ENCODE data around the gene MRPS18B.

MRPS18B gene

DNA sequence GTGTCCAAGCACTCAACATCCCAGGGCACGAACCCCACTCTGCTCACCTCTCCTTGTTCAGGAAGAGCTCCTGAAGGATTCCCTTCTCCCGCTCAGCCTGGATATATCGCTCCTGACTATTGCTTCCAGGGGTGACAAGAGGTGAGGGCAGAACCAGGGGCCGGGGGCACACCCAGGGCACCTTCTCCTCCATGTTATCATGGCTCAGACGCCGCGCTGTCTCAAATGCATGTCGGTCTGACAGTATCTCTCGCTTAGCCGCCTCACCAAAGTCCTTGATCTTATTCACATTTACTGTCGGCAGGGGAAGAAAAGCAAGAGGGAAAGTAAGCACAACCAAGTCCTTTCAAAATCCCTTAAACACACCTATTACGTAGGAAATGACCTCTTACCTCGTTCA lies 13.7 kb upstream of the MRPS18B start:
- no peak for DNase-seq (ENCODE audit: low spot score)

GRCh38 chr6:30610065-30610464 lies 7.6 kb upstream of the MRPS18B start:
- no peak for DNase-seq (ENCODE audit: low spot score)

- no peak for DNase-seq (ENCODE audit: low spot score)
Observed at GRCh38 chr6:30611150-30611855, 6.3 kb upstream of the MRPS18B start.

DNA sequence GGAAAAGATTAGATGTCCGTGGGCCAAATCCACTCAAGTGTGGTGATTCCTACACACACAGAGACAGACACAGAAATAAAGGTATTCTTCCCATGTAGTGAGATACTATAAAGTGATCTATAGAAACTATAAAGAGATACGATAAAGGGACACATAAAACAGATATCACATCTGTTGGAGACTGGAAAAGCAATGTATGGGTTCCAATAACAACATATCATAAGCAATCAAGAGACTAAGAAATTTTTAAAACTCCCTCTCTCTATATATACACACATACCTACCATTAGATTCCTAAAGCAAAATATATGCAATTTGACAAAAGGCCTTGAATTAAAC lies 5.8 kb upstream of the MRPS18B start:
- no peak for DNase-seq (ENCODE audit: low spot score)

DNA sequence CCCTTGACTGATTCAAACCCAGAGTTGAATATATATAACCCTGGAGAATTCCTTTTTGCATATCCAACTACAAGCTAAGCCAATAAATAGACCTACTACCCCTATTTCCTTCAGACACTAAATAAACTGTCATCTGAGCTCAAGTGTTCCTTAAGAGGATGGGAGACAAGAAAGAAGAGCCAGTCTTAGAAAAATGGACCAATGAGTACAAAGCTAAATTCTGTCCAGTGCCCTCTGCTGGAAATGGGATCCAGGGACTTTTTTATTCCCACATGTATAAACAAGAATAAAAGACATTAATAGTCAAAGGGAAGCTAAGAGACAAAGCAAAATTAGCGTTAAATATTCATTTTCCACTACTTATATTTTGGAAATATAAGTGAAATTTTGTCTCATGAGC lies 5.4 kb upstream of the MRPS18B start:
- DNase-seq (ENCODE audit: low spot score) = no peak

DNA sequence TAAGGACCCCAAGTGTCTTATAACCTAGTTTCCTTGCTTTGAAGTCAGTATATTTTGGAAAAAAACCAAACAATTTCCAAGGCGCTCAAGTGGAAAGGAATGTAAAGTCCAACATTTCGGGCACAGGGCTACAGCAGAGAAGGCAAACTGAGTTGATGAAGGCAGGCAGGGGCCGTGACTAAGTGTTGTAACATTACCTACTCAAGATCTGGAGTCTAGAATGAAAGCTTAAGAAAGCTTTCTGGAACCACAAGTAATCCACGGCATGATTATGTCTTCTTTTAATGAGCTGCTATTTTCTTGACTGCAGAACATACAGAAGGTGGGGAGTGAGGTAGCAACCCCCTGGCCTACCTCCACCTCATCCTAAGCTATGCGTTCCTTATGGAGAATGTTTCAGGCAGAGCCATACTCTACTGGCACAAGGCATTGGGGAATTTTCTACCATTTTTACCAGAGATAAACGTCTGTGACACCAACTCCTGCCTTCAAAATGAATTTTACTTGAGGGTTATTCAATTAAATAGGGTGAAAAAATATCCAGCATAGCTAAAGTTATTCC lies 4.9 kb upstream of the MRPS18B start:
- no peak for DNase-seq (ENCODE audit: low spot score)

GRCh38 chr6:30613251-30614043 lies 4.2 kb upstream of the MRPS18B start:
- no peak for DNase-seq (ENCODE audit: low spot score)

DNA sequence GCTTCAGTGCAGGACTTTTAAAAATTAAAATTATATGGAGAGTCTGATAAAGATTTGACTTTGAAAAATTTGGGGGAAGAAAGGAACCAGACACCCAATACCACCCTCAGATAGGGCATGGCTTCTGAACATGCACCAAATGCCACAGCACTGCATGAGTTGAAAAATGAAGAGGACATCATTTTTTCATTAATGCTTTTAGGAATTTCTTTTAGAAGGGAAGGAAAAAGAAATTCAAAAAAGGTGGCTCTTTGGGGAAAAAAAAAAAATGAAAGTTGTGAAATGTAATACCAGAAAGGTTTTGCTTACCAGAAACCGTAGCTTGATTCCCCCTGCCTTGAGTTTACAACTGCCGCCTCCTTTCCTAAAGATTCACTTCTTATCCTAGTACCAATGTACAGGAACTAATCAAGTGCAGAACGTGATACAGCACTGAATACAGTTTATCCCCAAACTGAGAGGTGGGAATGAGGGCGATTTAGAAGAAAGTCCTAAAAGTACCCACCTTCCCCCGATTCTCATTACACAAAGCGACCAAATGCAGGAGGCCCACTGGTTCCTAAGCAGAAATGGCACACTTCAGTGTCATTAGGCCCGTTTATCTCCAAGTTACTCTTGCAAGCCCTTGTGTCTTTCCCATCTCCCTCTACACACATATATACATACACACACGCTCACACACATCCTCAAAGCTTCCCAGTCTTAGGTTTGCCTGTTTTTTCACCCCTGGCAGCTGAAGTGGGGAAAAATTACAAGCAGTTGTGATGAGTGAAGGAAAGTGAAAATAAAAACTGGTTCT lies 3.4 kb upstream of the MRPS18B start:
- no peak for DNase-seq (ENCODE audit: low spot score)

DNA sequence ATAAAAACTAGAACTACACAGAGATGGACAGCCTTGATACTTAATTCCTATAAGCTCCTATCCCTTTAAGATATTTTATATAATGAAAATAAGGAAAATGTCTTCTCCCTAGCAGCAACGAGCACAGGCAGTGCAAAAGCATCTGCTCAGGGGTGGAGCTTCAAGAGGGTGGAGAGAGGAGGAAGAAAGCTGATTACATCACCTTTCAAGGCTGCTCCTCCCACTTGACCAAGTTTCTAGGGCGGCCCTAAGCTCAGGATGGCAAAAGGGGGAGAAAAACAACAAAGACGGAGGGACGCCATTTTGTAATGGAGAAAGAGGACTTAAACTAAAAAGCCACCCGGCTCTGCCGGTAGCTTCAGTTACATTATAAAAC lies 2.8 kb upstream of the MRPS18B start:
- DNase-seq (ENCODE audit: low spot score) = peak; percentile 95

GRCh38 chr6:30615219-30615957 lies 2.3 kb upstream of the MRPS18B start:
- DNase-seq (ENCODE audit: low spot score) = peak; percentile 49

DNA sequence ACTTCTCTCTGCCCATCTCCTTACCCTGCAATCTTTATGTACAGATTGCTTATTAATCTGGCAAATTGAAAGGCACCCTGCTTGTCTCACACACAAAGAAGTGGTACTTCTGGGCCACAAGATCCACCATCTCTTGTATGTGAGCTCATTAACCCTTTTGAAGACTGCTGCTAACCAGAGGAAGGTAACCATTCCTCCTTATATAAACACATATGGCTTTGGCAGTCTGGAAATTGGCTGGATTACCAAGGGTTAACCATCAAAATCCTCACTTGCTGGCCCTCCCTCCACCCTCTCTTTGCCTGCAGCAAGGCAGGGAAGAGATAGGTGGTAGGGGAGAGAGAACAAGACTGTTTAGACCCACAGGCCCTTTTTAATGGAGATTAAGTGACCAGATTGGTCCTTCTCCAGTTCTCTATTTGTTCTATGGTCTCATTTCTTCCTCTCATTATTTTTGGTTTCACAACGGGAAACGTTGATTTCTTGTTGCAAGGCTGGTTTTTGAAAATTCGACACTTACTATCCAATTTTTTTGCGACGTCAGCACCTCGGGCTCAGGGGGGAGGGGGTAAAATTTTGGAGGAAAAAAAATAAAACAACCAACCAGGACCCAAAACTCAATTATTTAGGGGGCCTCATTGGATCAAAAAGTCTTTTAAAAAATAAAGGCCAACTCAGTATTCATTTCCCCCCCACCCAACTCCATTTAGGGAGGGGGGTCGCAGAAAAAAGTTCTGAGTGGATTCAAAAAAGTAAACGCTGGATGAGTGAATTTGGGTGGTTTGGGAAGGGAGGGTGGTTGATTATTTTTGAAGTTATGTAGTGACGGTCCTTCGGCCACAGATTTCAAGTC lies 1.5 kb upstream of the MRPS18B start:
- DNase-seq (ENCODE audit: low spot score) = peak; percentile 58

- peak; percentile 100 for DNase-seq (ENCODE audit: low spot score)
Observed at GRCh38 chr6:30616811-30617564, 652 bp upstream of the MRPS18B start, which contains the start of gene PPP1R10. Gene PPP1R10, minus strand, starts transcription at chr6:30617243. Its CDS starts 7,299 bp downstream, at chr6:30609944.

DNA sequence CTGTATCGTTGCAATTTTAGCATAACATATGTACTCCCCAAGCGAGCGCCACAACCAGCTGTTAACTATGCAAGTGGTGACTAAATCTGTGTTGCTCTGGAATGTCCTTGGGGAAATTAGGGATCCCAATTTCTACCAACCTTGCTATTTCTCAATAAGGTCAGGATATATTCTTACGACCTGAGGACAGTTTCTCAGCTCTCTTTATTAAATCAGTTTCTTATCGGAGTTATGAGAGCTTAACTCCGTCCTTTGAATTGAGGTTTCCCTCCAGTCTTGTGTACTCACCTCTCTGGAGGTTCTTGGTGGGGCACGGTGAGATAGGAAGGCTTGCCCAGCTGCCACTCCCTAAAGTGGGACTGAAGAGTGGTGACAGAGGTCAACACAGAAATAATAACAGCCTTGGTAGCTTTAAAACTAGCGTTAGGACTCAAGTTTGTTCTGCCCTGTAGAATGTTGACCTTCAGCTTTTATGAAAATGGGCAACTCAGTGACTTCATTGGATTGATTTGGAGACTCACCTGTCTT lies 694 bp downstream of the MRPS18B start:
- DNase-seq (ENCODE audit: low spot score) = no peak

DNA sequence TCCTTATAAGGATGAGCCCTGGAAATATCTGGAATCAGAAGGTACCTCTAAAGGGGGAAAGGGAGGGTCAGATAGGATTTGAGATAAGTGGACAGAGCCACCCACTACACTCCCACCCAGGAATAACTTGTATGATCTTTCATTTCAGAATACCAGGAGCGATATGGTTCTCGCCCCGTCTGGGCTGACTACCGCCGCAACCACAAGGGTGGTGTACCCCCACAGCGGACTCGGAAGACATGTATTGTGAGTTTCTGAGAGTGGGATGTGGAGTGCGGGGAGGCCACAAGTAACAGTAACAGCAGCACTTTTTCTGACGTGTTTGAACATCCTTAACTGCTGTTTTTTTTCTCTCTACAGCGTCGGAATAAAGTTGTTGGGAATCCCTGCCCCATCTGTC lies 1.9 kb downstream of the MRPS18B start:
- no peak for DNase-seq (ENCODE audit: low spot score)

DNA sequence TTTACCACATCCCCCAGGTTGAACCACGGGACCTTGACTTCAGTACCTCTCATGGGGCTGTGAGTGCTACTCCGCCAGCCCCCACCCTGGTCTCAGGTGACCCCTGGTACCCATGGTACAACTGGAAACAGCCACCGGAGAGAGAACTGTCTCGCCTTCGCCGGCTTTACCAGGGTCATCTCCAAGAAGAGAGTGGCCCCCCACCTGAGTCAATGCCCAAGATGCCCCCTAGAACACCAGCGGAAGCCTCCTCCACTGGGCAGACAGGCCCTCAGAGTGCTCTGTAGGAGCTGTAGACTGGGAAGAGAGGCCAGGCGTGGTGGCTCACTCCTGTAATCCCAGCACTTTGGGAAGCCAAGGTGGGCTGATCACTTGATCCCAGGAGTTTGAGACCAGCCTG lies 7.9 kb downstream of the MRPS18B start:
- no peak for DNase-seq (ENCODE audit: low spot score)

DNA sequence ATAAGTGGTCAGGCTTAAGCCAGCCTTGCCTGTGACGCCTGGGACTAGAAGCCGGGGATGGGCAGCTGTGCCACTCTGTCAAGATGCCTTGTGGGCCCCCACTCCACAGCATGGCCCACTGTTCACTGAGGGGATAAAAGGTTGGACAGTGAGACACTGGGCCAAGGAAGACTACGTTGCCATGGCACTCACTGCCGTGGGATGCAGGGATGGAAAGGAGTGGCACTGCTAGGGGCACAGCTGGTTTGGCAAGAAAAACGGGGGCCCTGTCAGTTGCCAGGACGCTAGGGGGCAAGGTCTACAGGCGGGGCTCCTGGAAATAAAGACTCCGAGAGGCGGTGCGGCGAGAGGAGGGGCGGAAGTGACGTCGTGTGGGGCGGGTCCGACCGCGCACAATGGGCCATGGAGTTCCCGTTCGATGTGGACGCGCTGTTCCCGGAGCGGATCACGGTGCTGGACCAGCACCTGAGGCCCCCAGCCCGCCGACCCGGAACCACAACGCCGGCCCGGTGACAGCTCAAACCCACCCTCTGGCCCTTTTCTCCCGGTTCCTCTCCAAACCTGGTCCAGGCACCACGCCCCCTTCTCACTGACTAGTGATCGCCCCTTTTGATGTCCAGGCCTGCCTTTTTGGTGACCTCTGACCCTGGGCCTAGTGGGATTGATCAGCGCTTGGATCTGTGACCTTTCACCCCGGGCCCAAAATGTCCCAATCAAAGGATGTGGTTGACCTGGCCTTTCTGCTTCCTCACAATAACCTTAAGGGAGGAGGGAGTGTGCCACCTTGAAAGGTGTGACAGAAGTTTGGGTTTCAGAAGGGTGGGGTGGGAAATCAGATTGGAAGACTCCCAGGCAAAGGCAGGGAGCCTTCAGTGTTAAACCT lies 9.1 kb downstream of the MRPS18B start, which contains the start of gene ATAT1:
ATAT1 (plus strand) TSS at position 391 of the 883 bp plus-strand sequence.
- DNase-seq (ENCODE audit: low spot score) = peak; percentile 85

GRCh38 chr6:30635834-30636233 lies 18.2 kb downstream of the MRPS18B start:
- DNase-seq (ENCODE audit: low spot score) = no peak

DNA sequence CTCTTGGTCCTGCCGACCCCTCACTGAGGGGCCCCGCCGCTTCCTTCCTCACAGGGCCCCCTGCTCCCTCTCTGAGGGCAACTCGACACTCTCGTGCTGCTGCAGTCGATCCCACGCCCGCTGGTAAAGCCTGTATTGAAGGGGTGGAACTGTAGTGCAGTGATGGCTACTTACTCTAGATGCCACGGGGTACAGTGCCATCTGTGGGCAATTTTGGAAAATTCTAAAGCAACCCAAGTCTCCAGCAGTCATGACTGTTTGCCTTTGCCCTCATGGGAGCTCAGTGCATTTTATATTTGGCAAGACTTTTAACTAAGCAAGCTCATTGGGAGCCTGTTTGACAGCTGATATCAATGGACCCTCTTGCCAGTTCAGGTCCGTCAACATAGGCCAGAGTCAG lies 22.8 kb downstream of the MRPS18B start:
- no peak for DNase-seq (ENCODE audit: low spot score)

DNA sequence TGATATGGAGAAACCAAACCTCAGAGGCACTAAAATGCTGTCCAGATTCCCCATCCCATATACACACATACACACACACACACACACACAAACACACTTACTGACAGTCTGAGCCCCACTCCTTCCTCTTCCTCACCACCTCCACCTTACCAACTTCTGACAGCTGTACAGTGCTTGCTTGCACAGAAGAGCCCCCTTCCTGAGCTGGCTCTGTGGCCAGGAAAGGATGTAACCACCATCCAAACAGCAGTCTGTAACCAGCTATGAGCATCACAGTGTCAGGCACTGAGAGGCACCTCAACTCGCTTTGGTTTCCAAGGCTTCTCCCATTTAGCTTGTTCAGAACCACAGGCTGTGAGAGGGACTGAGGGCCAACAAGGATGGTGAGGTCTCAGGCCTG lies 23.4 kb downstream of the MRPS18B start:
- DNase-seq (ENCODE audit: low spot score) = no peak
